OCI-LY1 (cell line): ENCODE measurements around the gene EIPR1.

Experiments used
- H2AFZ ChIP-seq: fragments of 200-600 bp; sonication (generic), shearing (Covaris generic); 2 replicates; pipeline ENCODE4 v1.6.0; 2014; ENCODE audit warnings: antibody characterized with exemption, mild to moderate bottlenecking, low read length
- H3F3A ChIP-seq: fragments of 200-600 bp; sonication (generic), shearing (Covaris generic); 2 replicates; pipeline ENCODE4 v1.6.0; 2014; ENCODE audit warnings: mild to moderate bottlenecking, antibody characterized with exemption, low read length, moderate library complexity; ENCODE audit not compliant: insufficient read depth
- H3K27ac ChIP-seq: fragments of 200-600 bp; sonication (generic); 2 replicates; pipeline ENCODE4 v1.5.1; 2014; ENCODE audit warnings: low read length, mixed run types, mild to moderate bottlenecking, low read depth; ENCODE audit not compliant: poor library complexity, severe bottlenecking
- H3K27me3 ChIP-seq: fragments of 200-600 bp; sonication (generic); 2 replicates; pipeline ENCODE4 v1.6.0; 2014; ENCODE audit warnings: antibody characterized with exemption, mild to moderate bottlenecking, low read length, moderate library complexity; ENCODE audit not compliant: insufficient read depth
- H3K36me3 ChIP-seq: fragments of 200-600 bp; sonication (generic); 2 replicates; pipeline ENCODE4 v1.6.1; 2014; ENCODE audit warnings: mild to moderate bottlenecking, antibody characterized with exemption, low read length, moderate library complexity, mixed read lengths; ENCODE audit not compliant: insufficient read depth
- H3K4me1 ChIP-seq: fragments of 200-600 bp; sonication (generic); 2 replicates; pipeline ENCODE4 v1.5.1; 2014; ENCODE audit warnings: mild to moderate bottlenecking, low read length, moderate library complexity; ENCODE audit not compliant: insufficient read depth, severe bottlenecking
- H3K4me2 ChIP-seq: fragments of 200-600 bp; sonication (generic), shearing (Covaris generic); 2 replicates; pipeline ENCODE4 v1.6.1; 2014; ENCODE audit warnings: low read length
- H3K4me3 ChIP-seq: fragments of 200-600 bp; sonication (generic); 2 replicates; pipeline ENCODE4 v1.5.1; 2014; ENCODE audit warnings: low read length, low read depth, mild to moderate bottlenecking, mixed read lengths; ENCODE audit not compliant: poor library complexity, severe bottlenecking
- H3K79me2 ChIP-seq: fragments of 200-600 bp; shearing (Covaris generic); 2 replicates; pipeline ENCODE4 v1.6.1; 2016; ENCODE audit warnings: mixed run types, low read length, mixed read lengths; ENCODE audit not compliant: insufficient read depth
- H3K9ac ChIP-seq: fragments of 200-600 bp; sonication (generic), shearing (Covaris generic); 2 replicates; pipeline ENCODE4 v1.6.1; 2014; ENCODE audit warnings: mild to moderate bottlenecking, low read length, mixed read lengths
- H3K9me2 ChIP-seq: fragments of 200-600 bp; sonication (generic), shearing (Covaris generic); 2 replicates; pipeline ENCODE4 v1.6.1; 2014; ENCODE audit warnings: low read depth, mild to moderate bottlenecking, low read length, mixed read lengths
- H3K9me3 ChIP-seq: fragments of 200-600 bp; shearing (Covaris generic); 2 replicates; pipeline ENCODE4 v1.6.1; 2014; ENCODE audit warnings: low read length, mixed read lengths
- H4K20me1 ChIP-seq: fragments of 200-600 bp; sonication (generic), shearing (Covaris generic); 2 replicates; pipeline ENCODE4 v1.6.0; 2016; ENCODE audit warnings: mild to moderate bottlenecking, low read length; ENCODE audit not compliant: insufficient read depth
- CTCF ChIP-seq: fragments of 200-600 bp; sonication (generic), shearing (Covaris generic); IDR thresholded peaks from 2 replicates; pipeline ENCODE4 v1.5.1; 2017; ENCODE audit warnings: mild to moderate bottlenecking, antibody characterized with exemption, low read length, moderate library complexity, mixed read lengths
- EZH2 ChIP-seq: fragments of 200-600 bp; sonication (generic), shearing (Covaris generic); IDR thresholded peaks from 2 replicates; pipeline ENCODE4 v1.8.0; 2017; ENCODE audit warnings: borderline replicate concordance, mixed run types, mild to moderate bottlenecking, antibody characterized with exemption, low read length, moderate library complexity, mixed read lengths

The EIPR1 gene

DNA sequence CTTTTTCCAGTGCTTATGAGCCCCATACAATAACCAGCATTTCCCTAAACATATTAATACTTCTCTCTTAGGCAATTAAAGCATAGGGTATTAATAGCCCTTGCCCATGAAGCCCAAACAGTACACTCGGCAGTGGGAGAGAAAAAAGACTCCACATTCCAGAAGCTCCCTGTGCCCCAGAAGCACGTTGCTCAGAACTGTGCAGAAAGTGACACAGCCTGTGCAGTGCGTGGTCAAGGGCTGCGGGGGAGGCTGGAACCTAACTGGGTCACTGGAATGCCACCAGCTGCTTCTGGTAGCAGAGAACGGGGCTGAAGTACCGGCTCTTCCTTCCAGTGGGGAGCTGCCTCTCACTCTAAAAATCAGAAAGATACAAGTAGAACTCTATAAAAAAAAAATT lies 32.7 kb downstream of the EIPR1 start:
- Histone ChIP-seq H3K27me3 (no peaks in the 10 kb centered on the region), H3K9me3 (no peaks in the 10 kb centered on the region), H3K4me2 (no peak overlapping the region), H3K9me2 (no peaks in the 10 kb centered on the region), H4K20me1 (no peaks in the 10 kb centered on the region), H3F3A (no peaks in the 10 kb centered on the region), H3K36me3 (peaks cover 33% of the 10 kb centered on the region), H3K79me2 (no peaks in the 10 kb centered on the region), H3K4me3 (no peak overlapping the region), H3K27ac (no peak overlapping the region), H3K9ac (no peak overlapping the region), H2AFZ (no peak overlapping the region), H3K4me1 (no peaks in the 10 kb centered on the region)
- TF ChIP-seq EZH2, result no peak
- no peak for TF ChIP-seq CTCF

- Histone ChIP-seq H4K20me1 (no peaks in the 10 kb centered on the region), H2AFZ (no peak overlapping the region), H3K9me3 (no peaks in the 10 kb centered on the region), H3K9me2 (no peaks in the 10 kb centered on the region), H3K27me3 (no peaks in the 10 kb centered on the region), H3K36me3 (peaks cover 28% of the 10 kb centered on the region), H3F3A (no peaks in the 10 kb centered on the region), H3K4me2 (no peak overlapping the region), H3K4me3 (no peak overlapping the region), H3K79me2 (no peaks in the 10 kb centered on the region), H3K9ac (no peak overlapping the region), H3K27ac (no peak overlapping the region), H3K4me1 (no peaks in the 10 kb centered on the region)
- TF ChIP-seq CTCF, result no peak
- no peak for TF ChIP-seq EZH2
Observed at GRCh38 chr2:3343012-3343411, 34.6 kb downstream of the EIPR1 start.

DNA sequence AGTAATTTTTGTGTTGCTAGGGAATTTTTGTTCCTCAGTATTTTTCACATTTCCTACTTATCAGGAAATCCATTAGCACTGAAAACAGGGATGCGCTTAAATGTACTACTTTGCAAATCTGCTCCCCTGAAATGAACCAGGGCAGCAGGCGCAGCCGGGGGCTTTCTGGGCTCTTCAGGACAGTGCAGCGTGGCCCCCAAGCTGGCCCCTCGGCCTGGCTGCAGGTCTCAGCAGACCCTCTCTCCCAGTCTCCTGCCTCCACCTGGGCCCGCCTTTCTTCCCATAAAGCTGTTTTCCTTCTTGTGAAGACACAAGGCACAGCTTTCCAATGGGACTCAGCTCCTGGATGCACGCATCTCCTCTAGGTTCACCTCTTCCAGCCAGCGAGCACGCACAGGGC lies 35.3 kb downstream of the EIPR1 start:
- Histone ChIP-seq H3K27me3 (no peaks in the 10 kb centered on the region), H4K20me1 (no peaks in the 10 kb centered on the region), H3K4me1 (no peaks in the 10 kb centered on the region), H3K27ac (no peak overlapping the region), H3K36me3 (peaks cover 25% of the 10 kb centered on the region), H3K9me3 (no peaks in the 10 kb centered on the region), H3K9me2 (no peaks in the 10 kb centered on the region), H3K79me2 (no peaks in the 10 kb centered on the region), H3F3A (no peaks in the 10 kb centered on the region), H3K9ac (no peak overlapping the region), H3K4me2 (no peak overlapping the region), H3K4me3 (no peak overlapping the region), H2AFZ (no peak overlapping the region)
- TF ChIP-seq EZH2, result no peak
- no peak for TF ChIP-seq CTCF
